HEK293T (cell line): ENCODE results near the gene KLHL30.

Experiments used
- CTCF ChIA-PET: fragments of 350-600 bp; formaldehyde crosslinking; extraction: SDS; loops from one replicate; lab custom pipeline; 2021; ENCODE audit warnings: antibody characterized with exemption, inconsistent platforms; lab: Yijun Ruan, JAX
- POLR2A ChIA-PET: fragments of 350-600 bp; formaldehyde crosslinking; extraction: SDS; loops from one replicate; lab custom pipeline; 2020; ENCODE audit warnings: antibody characterized with exemption, inconsistent platforms; lab: Yijun Ruan, JAX
- DNase-seq: peaks from one replicate; pipeline ENCODE4 v3.0.0; 2012; ENCODE audit warnings: mixed read lengths; ENCODE audit errors: extremely low spot score
- ARNT ChIP-seq: fragments of 450-650 bp; IDR thresholded peaks from 2 replicates; pipeline ENCODE4 v1.6.1; 2017; ENCODE audit warnings: mild to moderate bottlenecking
- BHLHE40 ChIP-seq: fragments of 450-650 bp; IDR thresholded peaks from 2 replicates; pipeline ENCODE4 v1.6.1; 2016; ENCODE audit warnings: mild to moderate bottlenecking, moderate library complexity, borderline replicate concordance
- CTBP1 ChIP-seq: fragments of 450-650 bp; IDR thresholded peaks from 2 replicates; pipeline ENCODE4 v1.6.1; 2016; ENCODE audit warnings: borderline replicate concordance
- ELF4 ChIP-seq: fragments of 450-650 bp; IDR thresholded peaks from 2 replicates; pipeline ENCODE4 v1.6.1; 2017; ENCODE audit warnings: antibody characterized with exemption
- FOXA1 ChIP-seq: fragments of 450-650 bp; IDR thresholded peaks from 2 replicates; pipeline ENCODE4 v1.6.1; 2016; ENCODE audit warnings: mild to moderate bottlenecking
- FOXK2 ChIP-seq: fragments of 450-650 bp; IDR thresholded peaks from 2 replicates; pipeline ENCODE4 v1.6.1; 2016; ENCODE audit warnings: mild to moderate bottlenecking
- FOXM1 ChIP-seq: fragments of 450-650 bp; IDR thresholded peaks from 2 replicates; pipeline ENCODE4 v1.6.1; 2017; ENCODE audit warnings: mild to moderate bottlenecking, borderline replicate concordance
- HDGF ChIP-seq: fragments of 450-650 bp; IDR thresholded peaks from 2 replicates; pipeline ENCODE4 v1.6.1; 2017; ENCODE audit warnings: antibody characterized with exemption, borderline replicate concordance
- L3MBTL2 ChIP-seq: fragments of 450-650 bp; conservative IDR thresholded peaks from 2 replicates; pipeline ENCODE4 v1.6.1; 2016; ENCODE audit warnings: mild to moderate bottlenecking
- LEF1 ChIP-seq: fragments of 450-650 bp; IDR thresholded peaks from 2 replicates; pipeline ENCODE4 v1.6.1; 2017; ENCODE audit warnings: mild to moderate bottlenecking, borderline replicate concordance
- NFRKB ChIP-seq: fragments of 450-650 bp; IDR thresholded peaks from 2 replicates; pipeline ENCODE4 v1.6.1; 2016; ENCODE audit warnings: mild to moderate bottlenecking, moderate library complexity
- PKNOX1 ChIP-seq: fragments of 450-650 bp; IDR thresholded peaks from 2 replicates; pipeline ENCODE4 v1.6.1; 2016
- SP1 ChIP-seq: fragments of 450-650 bp; IDR thresholded peaks from 2 replicates; pipeline ENCODE4 v1.6.1; 2017
- SUZ12 ChIP-seq: fragments of 450-650 bp; IDR thresholded peaks from 2 replicates; pipeline ENCODE4 v1.6.1; 2016; ENCODE audit warnings: mild to moderate bottlenecking
- TARDBP ChIP-seq: fragments of 450-650 bp; IDR thresholded peaks from 2 replicates; pipeline ENCODE4 v1.6.1; 2016
- ZNF384 ChIP-seq: fragments of 450-650 bp; IDR thresholded peaks from 2 replicates; pipeline ENCODE4 v1.6.1; 2016

The KLHL30 gene

DNA sequence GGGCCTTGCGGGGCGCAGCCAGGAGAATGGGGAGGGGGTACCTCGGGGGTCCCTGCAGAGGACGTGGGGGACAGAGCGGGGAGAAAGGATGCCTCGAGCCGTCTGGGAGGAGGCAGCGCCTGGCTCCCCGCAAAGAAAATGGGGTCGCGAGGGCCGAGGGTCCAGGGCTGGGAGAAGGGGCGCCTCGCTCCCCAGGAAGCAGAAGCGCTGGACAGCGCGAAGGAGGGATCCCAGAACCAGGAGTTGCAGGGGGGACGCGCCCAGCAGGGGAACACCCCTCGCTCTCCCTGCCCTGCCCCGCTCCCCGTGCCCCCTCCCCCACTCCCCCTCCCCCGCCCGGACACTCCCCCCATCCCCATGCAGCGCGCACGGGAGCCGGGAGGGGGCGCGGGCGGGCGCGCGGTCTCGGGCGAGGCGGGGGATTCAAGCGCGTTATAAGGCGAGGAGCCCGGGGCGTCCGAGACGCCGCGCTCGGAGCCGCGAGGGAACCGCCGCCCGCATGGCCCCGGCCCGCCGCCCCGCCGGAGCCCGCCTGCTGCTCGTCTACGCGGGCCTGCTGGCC, 20.1 kb downstream of the KLHL30 start, which contains the start of gene ERFE:
Gene ERFE, plus strand, starts transcription at position 462 of the 562 bp plus-strand sequence. Its CDS starts 38 bp downstream, at position 500.
- TF ChIP-seq HDGF: no peak
- no peak for TF ChIP-seq LEF1
- no peak for TF ChIP-seq FOXA1
- no peak for TF ChIP-seq ELF4
- TF ChIP-seq ZNF384: no peak
- TF ChIP-seq L3MBTL2: no peak
- no peak for TF ChIP-seq BHLHE40
- TF ChIP-seq PKNOX1: no peak
- CTCF ChIA-PET: interaction anchor here (1.3 kb wide), 1 partner anchor 105 kb away, joined by 6 read pairs; no protein-coding TSS in a partner anchor
- POLR2A ChIA-PET: interaction anchor here (1.2 kb wide), 1 partner anchor 9 kb away, joined by 3 read pairs; no protein-coding TSS in a partner anchor
- peak; percentile 79 for DNase-seq

DNA sequence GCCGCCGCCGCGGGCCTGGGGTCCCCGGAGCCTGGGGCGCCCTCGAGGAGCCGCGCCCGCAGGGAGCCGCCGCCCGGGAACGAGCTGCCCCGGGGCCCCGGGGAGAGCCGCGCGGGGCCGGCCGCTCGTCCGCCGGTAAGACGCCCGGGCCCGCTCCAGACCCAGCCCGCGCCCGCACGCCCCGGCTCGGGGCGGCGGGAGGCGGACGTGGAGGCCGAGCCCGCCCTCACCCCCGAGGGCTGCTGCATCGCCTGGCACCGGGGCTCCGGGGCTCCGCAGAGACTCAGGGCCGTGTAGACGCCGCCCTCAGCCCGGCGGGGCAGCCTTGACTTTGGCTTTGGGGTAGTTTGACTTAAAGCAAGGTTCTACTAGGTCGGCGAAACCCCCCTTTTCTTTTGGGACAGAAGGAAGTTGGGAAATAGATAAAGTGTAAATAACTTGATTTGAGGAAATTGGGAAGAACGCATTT, 20.6 kb downstream of the KLHL30 start:
- DNase-seq: peak; percentile 41
- ChIA-PET CTCF (interaction anchor here (1.1 to 1.3 kb wide), 2 partner anchors 10 to 105 kb away, joined by 4 to 6 read pairs; no protein-coding TSS in a partner anchor), POLR2A (interaction anchor here (1.0 to 1.2 kb wide), 2 partner anchors 9 to 11 kb away, joined by 3 to 5 read pairs; no protein-coding TSS in a partner anchor)
- TF ChIP-seq FOXM1: 0 out of 2 replicates have a peak, but pooled peaks have one; percentile 17
- TF ChIP-seq ELF4: no peak
- no peak for TF ChIP-seq PKNOX1

- TF ChIP-seq ZNF384 (no peak), FOXA1 (no peak), NFRKB (no peak), TARDBP (no peak), LEF1 (no peak), BHLHE40 (no peak), L3MBTL2 (no peak), CTBP1 (no peak), SP1 (no peak), SUZ12 (no peak), PKNOX1 (no peak), ELF4 (no peak), ARNT (no peak), FOXM1 (no peak), HDGF (no peak), FOXK2 (no peak)
- ChIA-PET POLR2A (interaction anchor here (1.0 to 1.2 kb wide), 4 partner anchors 8 to 301 kb away, joined by 3 to 5 read pairs (median 3); no protein-coding TSS in a partner anchor), CTCF (interaction anchor here (1.1 to 1.3 kb wide), 2 partner anchors 10 to 104 kb away, joined by 4 to 6 read pairs; no protein-coding TSS in a partner anchor)
- no peak for DNase-seq
Measured at GRCh38 chr2:238159661-238160205, 21.3 kb downstream of the KLHL30 start.

GRCh38 chr2:238160206-238161129, 22.0 kb downstream of the KLHL30 start:
- no peak for DNase-seq
- POLR2A ChIA-PET: interaction anchor here (1.0 to 1.3 kb wide), 5 partner anchors 7 to 302 kb away, joined by 3 to 5 read pairs (median 3); no protein-coding TSS in a partner anchor
- no peak for TF ChIP-seq ELF4
- no peak for TF ChIP-seq TARDBP
- TF ChIP-seq ZNF384: no peak
- TF ChIP-seq HDGF: no peak
- TF ChIP-seq PKNOX1: no peak
- no peak for TF ChIP-seq FOXK2
- no peak for TF ChIP-seq BHLHE40
- no peak for TF ChIP-seq FOXA1
- no peak for TF ChIP-seq FOXM1
- no peak for TF ChIP-seq ARNT
- no peak for TF ChIP-seq SUZ12
- TF ChIP-seq LEF1: no peak
- TF ChIP-seq NFRKB: no peak
- no peak for TF ChIP-seq SP1
- no peak for TF ChIP-seq L3MBTL2
- TF ChIP-seq CTBP1: no peak

More at GRCh38 chr2:238160206-238161129, 22.0 kb downstream of the KLHL30 start:
- CTCF ChIA-PET: interaction anchor here (1.1 to 2.1 kb wide), 3 partner anchors 9 to 103 kb away, joined by 4 to 7 read pairs (median 6); no protein-coding TSS in a partner anchor
